Neuronal stem cell (in vitro differentiated cells): ENCODE results near the gene BAX.
A peak's percentile ranks its signal among the peaks of the same experiment; 100 is the strongest.

Experiments
- DNase-seq: peaks from one replicate; pipeline ENCODE4 v3.0.0-alpha.2; 2013; ENCODE audit warnings: low spot score
- H2AFZ ChIP-seq: one replicate; pipeline ENCODE4 v1.6.1; 2013; ENCODE audit warnings: mild to moderate bottlenecking, low read length, inconsistent platforms
- H2AK5ac ChIP-seq: 2 replicates; pipeline ENCODE4 v1.6.1; 2013; ENCODE audit warnings: low read depth, mild to moderate bottlenecking, inconsistent platforms, low read length, moderate library complexity, mixed read lengths
- H2BK120ac ChIP-seq: 2 replicates; pipeline ENCODE4 v1.6.1; 2013; ENCODE audit warnings: low read depth, mild to moderate bottlenecking, inconsistent platforms, low read length, moderate library complexity, mixed read lengths
- H2BK12ac ChIP-seq: one replicate; pipeline ENCODE4 v1.6.1; 2013; ENCODE audit warnings: low read length, inconsistent platforms
- H2BK15ac ChIP-seq: 2 replicates; pipeline ENCODE4 v1.6.1; 2013; ENCODE audit warnings: mild to moderate bottlenecking, low read length, inconsistent platforms, mixed read lengths
- H2BK5ac ChIP-seq: one replicate; pipeline ENCODE4 v1.6.1; 2013; ENCODE audit warnings: inconsistent platforms, mild to moderate bottlenecking, low read length, moderate library complexity
- H3K14ac ChIP-seq: one replicate; pipeline ENCODE4 v1.6.1; 2013; ENCODE audit warnings: low read length, inconsistent platforms
- H3K18ac ChIP-seq: 2 replicates; pipeline ENCODE4 v1.6.1; 2013; ENCODE audit warnings: low read length, inconsistent platforms
- H3K23ac ChIP-seq: 2 replicates; pipeline ENCODE4 v1.6.1; 2013; ENCODE audit warnings: low read depth, mild to moderate bottlenecking, mixed read lengths, low read length, inconsistent platforms; ENCODE audit not compliant: poor library complexity
- H3K27ac ChIP-seq: replicated peaks from 3 replicates; pipeline ENCODE4 v1.5.1; 2013; ENCODE audit warnings: low read length, inconsistent platforms
- H3K27me3 ChIP-seq, 3 experiments: 2 replicates each; pipeline ENCODE4 v1.6.1; 2013; ENCODE audit warnings: low read length in 3 of 3, mild to moderate bottlenecking in 2 of 3, inconsistent platforms in 1 of 3, low read depth in 1 of 3, mixed read lengths in 1 of 3, moderate library complexity in 1 of 3; ENCODE audit not compliant: control insufficient read depth in 3 of 3, insufficient read depth in 3 of 3
- H3K36me3 ChIP-seq, 2 donors: replicated peaks in 1 of 2; 2 replicates each; pipeline ENCODE4 v1.6.1; 2013; ENCODE audit warnings: low read length in 2 of 2; ENCODE audit not compliant: control insufficient read depth in 2 of 2, insufficient read depth in 2 of 2
- H3K4ac ChIP-seq: 2 replicates; pipeline ENCODE4 v1.6.1; 2013; ENCODE audit warnings: inconsistent platforms, mild to moderate bottlenecking, low read length, moderate library complexity
- H3K4me1 ChIP-seq, 2 donors: 1 replicate in 1 of 2; 2 replicates in 1 of 2; pipeline ENCODE4 v1.6.1; 2013; ENCODE audit warnings: low read length in 2 of 2, low read depth in 1 of 2; ENCODE audit not compliant: control insufficient read depth in 2 of 2, insufficient read depth in 1 of 2
- H3K4me2 ChIP-seq: one replicate; pipeline ENCODE4 v1.6.1; 2013; ENCODE audit warnings: mild to moderate bottlenecking, low read length, inconsistent platforms; ENCODE audit not compliant: insufficient read depth, poor library complexity, severe bottlenecking
- H3K4me3 ChIP-seq, 2 donors: 2 replicates each; pipeline ENCODE4 v1.5.1; 2013; ENCODE audit warnings: low read length in 2 of 2, mild to moderate bottlenecking in 2 of 2, inconsistent platforms in 1 of 2, moderate library complexity in 1 of 2
- H3K79me1 ChIP-seq: one replicate; pipeline ENCODE4 v1.6.1; 2013; ENCODE audit warnings: low read depth, mild to moderate bottlenecking, inconsistent platforms, low read length, moderate library complexity
- H3K9ac ChIP-seq: one replicate; pipeline ENCODE4 v1.6.1; 2013; ENCODE audit warnings: mild to moderate bottlenecking, low read depth, low read length, inconsistent platforms; ENCODE audit not compliant: poor library complexity
- H3K9me3 ChIP-seq, 2 donors: replicated peaks in 1 of 2; 2 replicates each; pipeline versions ENCODE3 to v1.6.1; 2013; ENCODE audit warnings: low read length in 2 of 2, mild to moderate bottlenecking in 2 of 2, inconsistent platforms in 1 of 2, low read depth in 1 of 2, mixed read lengths in 1 of 2, moderate library complexity in 1 of 2; ENCODE audit not compliant: control insufficient read depth in 2 of 2, insufficient read depth in 1 of 2
- H4K8ac ChIP-seq: one replicate; pipeline ENCODE4 v1.6.1; 2013; ENCODE audit warnings: low read depth, mild to moderate bottlenecking, inconsistent platforms, low read length, moderate library complexity
- H4K91ac ChIP-seq: one replicate; pipeline ENCODE4 v1.6.1; 2013; ENCODE audit warnings: low read length, low read depth, mild to moderate bottlenecking, inconsistent platforms; ENCODE audit not compliant: poor library complexity
- WGBS, 2 donors: extraction: QIAGEN DNeasy Blood & Tissue Kit; methylation state at CpG; one replicate each; pipeline ENCODE4 v1.1.7; 2013; ENCODE audit warnings: missing lambda C conversion rate in 2 of 2, mixed read lengths in 1 of 2; ENCODE audit not compliant: insufficient read length in 2 of 2, insufficient replicate concordance in 1 of 2; ENCODE audit errors: extremely low coverage in 2 of 2; 5-methylcytosine and 5-hydroxymethylcytosine counted together

The BAX gene

DNA sequence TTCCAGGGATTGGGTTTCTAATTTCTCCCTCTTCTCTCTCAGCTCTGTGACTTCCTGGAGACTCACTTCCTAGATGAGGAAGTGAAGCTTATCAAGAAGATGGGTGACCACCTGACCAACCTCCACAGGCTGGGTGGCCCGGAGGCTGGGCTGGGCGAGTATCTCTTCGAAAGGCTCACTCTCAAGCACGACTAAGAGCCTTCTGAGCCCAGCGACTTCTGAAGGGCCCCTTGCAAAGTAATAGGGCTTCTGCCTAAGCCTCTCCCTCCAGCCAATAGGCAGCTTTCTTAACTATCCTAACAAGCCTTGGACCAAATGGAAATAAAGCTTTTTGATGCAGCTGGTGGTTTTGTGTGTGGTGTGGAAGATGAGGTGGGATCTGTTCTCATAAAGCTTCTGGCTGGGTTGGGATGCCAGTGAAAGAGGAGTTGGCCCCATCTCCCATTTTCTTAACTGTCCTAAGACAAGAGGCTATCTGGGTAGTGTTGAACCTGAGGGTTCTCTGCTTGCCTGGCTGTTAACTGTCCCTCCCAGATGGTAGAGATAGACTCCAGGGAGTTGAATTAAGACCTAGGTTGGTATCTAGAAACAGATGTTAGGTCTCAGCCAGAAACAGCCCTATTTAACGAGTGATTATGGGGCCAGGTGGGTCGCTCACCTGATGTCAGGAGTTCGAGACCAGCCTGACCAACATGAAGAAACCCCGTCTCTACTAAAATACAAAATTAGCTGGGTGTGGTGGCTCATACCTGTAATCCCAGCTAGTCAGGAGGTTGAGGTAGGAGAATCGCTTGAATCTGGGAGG is 12.1 kb downstream of the BAX start:
- Histone ChIP-seq H3K4ac (no peak overlapping the region), H2AFZ (no peak overlapping the region), H2BK120ac (no peak overlapping the region), H3K4me1 (peaks cover 17 to 25% of the 10 kb centered on the region in 2 donors), H3K27me3 (no peaks in the 10 kb centered on the region), H2AK5ac (no peak overlapping the region), H3K9me3 (peaks cover 0 to 8% of the 10 kb centered on the region in 2 donors), H3K18ac (no peak overlapping the region), H2BK5ac (no peak overlapping the region), H3K4me3 (peak overlapping the region; percentile 63 to 95), H4K8ac (no peak overlapping the region), H2BK15ac (no peak overlapping the region), H3K27ac (no peak overlapping the region), H3K36me3 (peaks cover 23 to 52% of the 10 kb centered on the region in 2 donors), H3K9ac (no peak overlapping the region), H4K91ac (no peak overlapping the region), H3K14ac (no peak overlapping the region), H2BK12ac (no peak overlapping the region), H3K23ac (no peak overlapping the region), H3K4me2 (peak overlapping the region; percentile 26), H3K79me1 (peaks cover 3% of the 10 kb centered on the region)
- WGBS, 2 donors = no CpG with 5 or more reads among the region's 10 CpGs
- DNase-seq = no peak

DNA sequence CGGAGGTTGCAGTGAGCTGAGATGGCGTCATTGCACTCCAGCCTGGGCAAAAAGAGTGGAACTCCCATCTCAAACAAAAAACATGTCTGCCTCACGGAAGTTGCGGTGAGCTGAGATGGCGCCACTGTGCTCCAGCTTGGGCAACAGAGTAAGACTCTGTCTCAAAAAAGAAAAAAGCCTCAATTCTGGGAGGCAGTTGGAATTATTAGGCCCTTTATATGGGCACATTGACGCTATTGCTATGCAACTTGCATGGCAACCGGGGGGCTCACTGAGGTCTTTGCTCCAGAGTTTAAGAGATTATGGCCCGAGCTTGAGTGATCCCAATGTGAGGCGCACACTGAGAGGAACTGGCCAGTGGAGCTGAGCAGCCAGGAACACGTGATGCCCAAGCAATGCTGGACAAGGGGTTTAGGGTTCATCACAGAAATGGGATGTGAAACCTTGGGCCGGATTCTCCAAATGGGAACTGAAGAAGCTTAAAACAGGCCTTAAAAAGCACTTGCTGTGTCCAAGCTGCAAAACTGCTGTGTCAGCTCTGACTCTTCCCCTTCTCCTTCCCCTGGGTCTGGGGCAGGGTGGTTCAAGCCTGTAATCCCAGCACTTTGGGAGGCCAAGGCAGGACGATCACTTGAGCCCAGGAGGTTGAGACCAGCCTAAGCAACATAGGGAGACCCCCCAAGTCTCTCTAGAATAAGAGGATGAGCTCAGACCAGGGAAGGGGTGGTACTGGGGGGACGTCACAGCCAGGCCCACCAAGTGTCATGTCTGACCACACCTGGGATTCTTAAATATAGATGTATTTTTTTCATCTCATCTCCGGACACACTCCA is 12.9 kb downstream of the BAX start:
- H3K27ac ChIP-seq = peak overlapping the region; percentile 6
- H3K14ac ChIP-seq = no peak overlapping the region
- H4K8ac ChIP-seq = no peak overlapping the region
- H2BK5ac ChIP-seq = no peak overlapping the region
- H4K91ac ChIP-seq = no peak overlapping the region
- no CpG with 5 or more reads among the region's 14 CpGs for WGBS, 2 donors
- peaks cover 17 to 18% of the 10 kb centered on the region in 2 donors for H3K4me1 ChIP-seq
- DNase-seq = no peak
- no peak overlapping the region for H3K18ac ChIP-seq
- no peak overlapping the region for H2AK5ac ChIP-seq
- peak overlapping the region; percentile 51 for H3K9ac ChIP-seq
- H2BK12ac ChIP-seq = no peak overlapping the region
- no peak overlapping the region for H3K4ac ChIP-seq
- H3K36me3 ChIP-seq = peaks cover 23 to 55% of the 10 kb centered on the region in 2 donors
- no peaks in the 10 kb centered on the region for H3K27me3 ChIP-seq
- H3K23ac ChIP-seq = peak overlapping the region; percentile 75
- H3K79me1 ChIP-seq = peaks cover 3% of the 10 kb centered on the region
- no peak overlapping the region for H3K4me3 ChIP-seq
- H2BK15ac ChIP-seq = no peak overlapping the region
- H2AFZ ChIP-seq = no peak overlapping the region
- peaks cover 0 to 8% of the 10 kb centered on the region in 2 donors for H3K9me3 ChIP-seq
- H3K4me2 ChIP-seq = no peak overlapping the region
- no peak overlapping the region for H2BK120ac ChIP-seq

DNA sequence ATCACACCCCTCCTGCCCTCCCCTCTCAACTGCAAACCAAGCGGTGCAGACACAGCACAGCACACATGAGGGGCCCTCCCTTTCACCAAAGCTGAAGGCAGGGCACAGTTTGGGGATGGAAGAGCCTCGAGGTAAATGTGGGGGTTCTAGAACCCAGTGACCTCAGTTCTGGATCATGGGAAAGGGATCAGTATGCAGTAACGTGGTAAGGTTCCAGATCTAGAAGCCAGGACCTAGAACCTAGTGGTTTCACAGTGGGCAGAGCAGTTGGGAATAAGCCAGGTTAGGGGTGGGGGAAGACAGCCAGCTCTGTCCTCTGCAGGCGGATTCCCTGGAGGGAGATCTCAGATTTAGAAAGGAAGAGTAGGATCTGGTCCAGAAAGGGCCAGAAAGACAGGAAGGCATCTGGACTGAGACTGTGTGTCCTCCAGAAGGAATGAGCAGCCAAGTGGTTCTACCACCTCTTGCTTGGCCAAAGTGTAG is 13.5 kb downstream of the BAX start:
- Histone ChIP-seq H3K4me3 (no peak overlapping the region), H3K18ac (no peak overlapping the region), H4K8ac (no peak overlapping the region), H2AK5ac (no peak overlapping the region), H3K9ac (no peak overlapping the region), H3K27ac (no peak overlapping the region), H3K4me1 (peaks cover 14% of the 10 kb centered on the region in 2 donors), H3K23ac (peak overlapping the region; percentile 75), H3K79me1 (peaks cover 3% of the 10 kb centered on the region), H2BK120ac (no peak overlapping the region), H3K14ac (no peak overlapping the region), H3K4ac (no peak overlapping the region), H2AFZ (no peak overlapping the region), H2BK5ac (no peak overlapping the region), H3K4me2 (no peak overlapping the region), H3K36me3 (peaks cover 25 to 61% of the 10 kb centered on the region in 2 donors), H2BK12ac (no peak overlapping the region), H4K91ac (no peak overlapping the region), H3K9me3 (peaks cover 0 to 8% of the 10 kb centered on the region in 2 donors), H3K27me3 (no peaks in the 10 kb centered on the region), H2BK15ac (no peak overlapping the region)
- WGBS, 2 donors = no CpG with 5 or more reads among the region's 4 CpGs
- no peak for DNase-seq

DNA sequence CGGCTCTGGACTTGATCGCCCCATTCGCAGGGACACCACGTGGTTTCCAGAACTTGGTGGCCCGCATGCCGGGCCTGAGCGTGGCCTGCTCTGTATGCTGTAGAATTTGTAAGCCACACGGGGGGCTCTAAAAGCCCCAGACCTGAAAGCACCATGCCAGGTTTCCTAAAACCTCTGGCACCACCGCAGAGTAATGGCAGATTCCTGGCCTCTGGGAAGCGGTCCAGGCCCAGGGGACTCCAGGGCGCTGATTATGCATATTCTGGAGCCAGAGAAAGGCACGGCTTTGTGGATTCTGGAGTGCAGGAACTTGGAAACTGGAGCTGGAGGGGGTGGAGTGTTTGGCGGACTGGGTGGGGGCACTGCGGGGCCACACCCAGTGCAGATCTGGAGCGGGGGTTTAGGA is 14.1 kb downstream of the BAX start:
- no CpG with 5 or more reads among the region's 15 CpGs for WGBS, 2 donors
- H2BK12ac ChIP-seq = no peak overlapping the region
- no peak overlapping the region for H2BK5ac ChIP-seq
- no peak overlapping the region for H2BK15ac ChIP-seq
- H3K23ac ChIP-seq = no peak overlapping the region
- H2AFZ ChIP-seq = no peak overlapping the region
- H3K27me3 ChIP-seq = no peaks in the 10 kb centered on the region
- no peak overlapping the region for H3K27ac ChIP-seq
- no peak overlapping the region for H4K8ac ChIP-seq
- H3K4me2 ChIP-seq = no peak overlapping the region
- peaks cover 8 to 11% of the 10 kb centered on the region in 2 donors for H3K4me1 ChIP-seq
- H3K9ac ChIP-seq = no peak overlapping the region
- peaks cover 0 to 8% of the 10 kb centered on the region in 2 donors for H3K9me3 ChIP-seq
- H3K4ac ChIP-seq = no peak overlapping the region
- no peak overlapping the region for H2BK120ac ChIP-seq
- H4K91ac ChIP-seq = no peak overlapping the region
- no peak overlapping the region for H2AK5ac ChIP-seq
- no peak overlapping the region for H3K14ac ChIP-seq
- no peak overlapping the region for H3K4me3 ChIP-seq
- DNase-seq = no peak
- peaks cover 3% of the 10 kb centered on the region for H3K79me1 ChIP-seq
- H3K18ac ChIP-seq = no peak overlapping the region
- peaks cover 27 to 65% of the 10 kb centered on the region in 2 donors for H3K36me3 ChIP-seq
